Measurements from ENCODE around the gene ZNHIT2.

The ZNHIT2 gene

GRCh38 chr11:65095427-65095826, 22.1 kb downstream of the ZNHIT2 start:
- ChIA-PET POLR2A (interaction anchor here (0.6 to 1.0 kb wide), 3 partner anchors 12 to 178 kb away, joined by 3 to 4 read pairs (median 3); partner anchors contain the start of genes ARL2, CDCA5 and ZFPL1), CTCF (interaction anchor here (1.1 to 7.7 kb wide), 6 partner anchors 10 to 248 kb away, joined by 3 to 169 read pairs (median 6); partner anchors contain the start of genes CDCA5 and TM7SF2)
- no peak for TF ChIP-seq CTCF (IDR thresholded peaks at IDR 0.05; ENCODE audit: insufficient read depth, low read length, missing control alignments)
- H3K4me3 ChIP-seq (ENCODE audit: low read depth, low read length) = peak overlapping the region; percentile 76
- DNase-seq (ENCODE audit: low read depth, low spot score) = no peak

- DNase-seq (ENCODE audit: low read depth, low spot score) = no peak
- TF ChIP-seq CTCF (IDR thresholded peaks at IDR 0.05; ENCODE audit: insufficient read depth, low read length, missing control alignments) = no peak
- ChIA-PET POLR2A (interaction anchor here (0.6 to 0.7 kb wide), 2 partner anchors 27 to 758 kb away, joined by 3 read pairs; partner anchors contain the start of gene ZNHIT2), CTCF (interaction anchor here (0.8 to 4.7 kb wide), 6 partner anchors 11 to 248 kb away, joined by 3 to 35 read pairs (median 4); partner anchors contain the start of genes TM7SF2 and ZNHIT2)
- no peak overlapping the region for H3K4me3 ChIP-seq (ENCODE audit: low read depth, low read length)
Measured at GRCh38 chr11:65090628-65091027, 26.9 kb downstream of the ZNHIT2 start.

DNA sequence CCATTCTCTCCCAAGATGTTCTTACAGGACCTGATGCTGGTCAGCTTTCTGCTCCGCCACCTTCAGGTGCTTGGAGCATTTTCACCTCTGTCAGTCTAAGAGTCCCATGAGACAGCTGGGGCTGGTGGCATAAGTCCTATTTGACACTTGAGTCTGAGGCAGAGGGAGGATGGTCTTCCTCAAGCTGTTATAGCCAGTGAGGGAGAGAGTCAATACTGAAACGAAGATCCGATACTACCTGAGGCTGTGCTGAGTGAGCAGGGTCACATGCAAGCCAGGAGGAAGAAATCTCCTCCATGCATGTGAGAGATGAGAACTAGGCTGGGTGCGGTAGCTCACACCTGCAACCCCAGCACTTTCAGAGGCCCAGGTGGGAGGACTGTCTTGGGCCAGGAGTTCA, 27.9 kb downstream of the ZNHIT2 start:
- POLR2A ChIA-PET = no interaction called here
- no peak for DNase-seq (ENCODE audit: low read depth, low spot score)
- CTCF ChIA-PET = interaction anchor here (1.1 to 4.7 kb wide), 3 partner anchors 12 to 75 kb away, joined by 4 to 35 read pairs (median 5); partner anchors contain the start of gene TM7SF2
- H3K4me3 ChIP-seq (ENCODE audit: low read depth, low read length) = no peak overlapping the region
- no peak for TF ChIP-seq CTCF (IDR thresholded peaks at IDR 0.05; ENCODE audit: insufficient read depth, low read length, missing control alignments)

DNA sequence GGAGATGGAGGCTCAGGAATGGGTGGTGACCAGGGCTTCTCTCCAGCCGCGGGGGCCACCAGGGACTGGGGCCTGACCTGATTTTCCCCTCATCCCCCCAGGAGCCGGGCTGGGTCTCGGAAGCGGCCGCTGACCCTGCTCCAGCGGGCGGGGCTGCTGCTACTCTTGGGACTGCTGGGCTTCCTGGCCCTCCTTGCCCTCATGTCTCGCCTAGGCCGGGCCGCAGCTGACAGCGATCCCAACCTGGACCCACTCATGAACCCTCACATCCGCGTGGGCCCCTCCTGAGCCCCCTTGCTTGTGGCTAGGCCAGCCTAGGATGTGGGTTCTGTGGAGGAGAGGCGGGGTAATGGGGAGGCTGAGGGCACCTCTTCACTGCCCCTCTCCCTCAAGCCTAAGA, 29.7 kb downstream of the ZNHIT2 start:
- ChIA-PET POLR2A (no interaction called here), CTCF (interaction anchor here (4.7 kb wide), 1 partner anchor 24 kb away, joined by 35 read pairs; the partner anchor contains the start of gene TM7SF2)
- no peak for DNase-seq (ENCODE audit: low read depth, low spot score)
- no peak for TF ChIP-seq CTCF (IDR thresholded peaks at IDR 0.05; ENCODE audit: insufficient read depth, low read length, missing control alignments)
- no peak overlapping the region for H3K4me3 ChIP-seq (ENCODE audit: low read depth, low read length)

- no peak overlapping the region for H3K4me3 ChIP-seq (ENCODE audit: low read depth, low read length)
- CTCF ChIA-PET = interaction anchor here (1.4 kb wide), 1 partner anchor 23 kb away, joined by 4 read pairs; no protein-coding TSS in a partner anchor
Measured at GRCh38 chr11:65087216-65087615, 30.3 kb downstream of the ZNHIT2 start.

More at GRCh38 chr11:65087216-65087615, 30.3 kb downstream of the ZNHIT2 start:
- POLR2A ChIA-PET = interaction anchor here (1.1 kb wide), 1 partner anchor 22 kb away, joined by 3 read pairs; no protein-coding TSS in a partner anchor
- DNase-seq (ENCODE audit: low read depth, low spot score) = no peak
- TF ChIP-seq CTCF (IDR thresholded peaks at IDR 0.05; ENCODE audit: insufficient read depth, low read length, missing control alignments) = no peak

Data from AG04449 (cell line).